ENCODE results near the gene MLH3.

DNA sequence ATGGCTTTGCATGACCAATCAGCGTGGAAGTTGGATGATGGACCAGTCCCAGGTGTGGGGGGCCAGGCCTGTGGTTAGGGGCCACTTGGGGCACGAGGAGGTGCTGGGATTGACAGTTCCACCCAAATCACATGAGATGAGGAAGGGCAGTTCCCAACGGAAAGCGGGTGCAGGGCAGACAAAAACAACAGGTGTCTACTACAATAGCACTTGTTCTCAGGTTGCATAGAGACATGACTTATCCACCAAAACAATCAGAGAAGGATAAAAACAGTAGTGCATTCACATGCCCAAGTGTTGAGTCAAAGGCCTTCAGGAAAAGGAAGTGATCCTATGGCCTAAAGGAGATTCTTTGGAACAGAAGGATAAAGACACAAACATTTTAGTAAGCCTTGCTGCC lies 63.1 kb downstream of the MLH3 start:
- TF ChIP-seq, protein P1, sequence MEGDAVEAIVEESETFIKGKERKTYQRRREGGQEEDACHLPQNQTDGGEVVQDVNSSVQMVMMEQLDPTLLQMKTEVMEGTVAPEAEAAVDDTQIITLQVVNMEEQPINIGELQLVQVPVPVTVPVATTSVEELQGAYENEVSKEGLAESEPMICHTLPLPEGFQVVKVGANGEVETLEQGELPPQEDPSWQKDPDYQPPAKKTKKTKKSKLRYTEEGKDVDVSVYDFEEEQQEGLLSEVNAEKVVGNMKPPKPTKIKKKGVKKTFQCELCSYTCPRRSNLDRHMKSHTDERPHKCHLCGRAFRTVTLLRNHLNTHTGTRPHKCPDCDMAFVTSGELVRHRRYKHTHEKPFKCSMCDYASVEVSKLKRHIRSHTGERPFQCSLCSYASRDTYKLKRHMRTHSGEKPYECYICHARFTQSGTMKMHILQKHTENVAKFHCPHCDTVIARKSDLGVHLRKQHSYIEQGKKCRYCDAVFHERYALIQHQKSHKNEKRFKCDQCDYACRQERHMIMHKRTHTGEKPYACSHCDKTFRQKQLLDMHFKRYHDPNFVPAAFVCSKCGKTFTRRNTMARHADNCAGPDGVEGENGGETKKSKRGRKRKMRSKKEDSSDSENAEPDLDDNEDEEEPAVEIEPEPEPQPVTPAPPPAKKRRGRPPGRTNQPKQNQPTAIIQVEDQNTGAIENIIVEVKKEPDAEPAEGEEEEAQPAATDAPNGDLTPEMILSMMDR (IDR thresholded peaks at IDR 0.05) = no peak
- TF ChIP-seq POLR2AphosphoS5 (IDR thresholded peaks at IDR 0.05) = no peak
- TF ChIP-seq POLR2A (IDR thresholded peaks at IDR 0.05) = no peak
